Activated T-cell treated with anti-CD3 and anti-CD28 coated beads for 1 hour (primary cell): Measurements from ENCODE around the gene JOSD2.

Experiments
- DNase-seq: peaks from one replicate; pipeline ENCODE4 v3.0.0-alpha.2; 2020; ENCODE audit warnings: low read depth

Gene JOSD2, protein sequence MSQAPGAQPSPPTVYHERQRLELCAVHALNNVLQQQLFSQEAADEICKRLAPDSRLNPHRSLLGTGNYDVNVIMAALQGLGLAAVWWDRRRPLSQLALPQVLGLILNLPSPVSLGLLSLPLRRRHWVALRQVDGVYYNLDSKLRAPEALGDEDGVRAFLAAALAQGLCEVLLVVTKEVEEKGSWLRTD

DNA sequence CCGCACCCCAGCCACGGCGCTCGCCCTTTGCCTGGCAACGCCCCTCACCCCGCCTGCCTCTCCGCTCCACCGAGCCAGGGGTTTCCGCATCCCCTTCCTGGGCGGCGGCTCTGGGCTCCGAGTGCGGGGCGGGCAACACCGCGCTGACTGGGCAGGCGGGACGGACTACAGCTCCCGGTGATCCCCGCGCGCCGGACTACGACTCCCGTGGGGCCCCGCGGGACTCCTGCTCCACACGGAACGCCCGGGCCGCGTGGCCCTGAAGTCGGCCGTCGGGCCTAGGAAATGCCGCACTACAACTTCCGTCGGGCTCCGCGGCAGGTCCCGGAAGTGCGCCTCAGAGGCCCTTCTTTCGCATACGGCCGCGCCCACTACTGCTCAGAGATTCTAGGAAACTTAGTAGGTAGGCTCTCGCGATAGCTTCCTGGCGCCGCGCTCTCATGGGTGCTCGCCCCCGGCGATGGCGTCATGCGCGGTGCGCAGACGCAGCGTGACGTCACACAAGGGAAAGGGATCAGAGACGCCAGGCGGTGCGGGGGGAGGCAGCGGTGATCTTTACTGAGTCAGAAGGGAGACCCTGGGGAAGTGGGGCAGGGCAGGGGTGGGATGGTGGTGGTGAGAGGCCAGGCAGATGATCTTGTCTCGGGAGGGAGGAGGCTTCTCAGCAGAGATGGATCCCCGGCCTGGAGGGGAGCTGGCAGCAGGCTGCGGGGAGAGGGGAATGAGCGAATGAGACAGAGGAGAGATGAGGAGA lies at the start of gene JOSD2:
Gene JOSD2, minus strand, starts transcription at position 123 of the 754 bp plus-strand sequence. CDS start 760 bp downstream, outside the sequence.
- DNase-seq = peak; percentile 91

- no peak for DNase-seq
These were observed 48.6 kb upstream of the JOSD2 start for GRCh38 chr19:50559636-50560035.

DNA sequence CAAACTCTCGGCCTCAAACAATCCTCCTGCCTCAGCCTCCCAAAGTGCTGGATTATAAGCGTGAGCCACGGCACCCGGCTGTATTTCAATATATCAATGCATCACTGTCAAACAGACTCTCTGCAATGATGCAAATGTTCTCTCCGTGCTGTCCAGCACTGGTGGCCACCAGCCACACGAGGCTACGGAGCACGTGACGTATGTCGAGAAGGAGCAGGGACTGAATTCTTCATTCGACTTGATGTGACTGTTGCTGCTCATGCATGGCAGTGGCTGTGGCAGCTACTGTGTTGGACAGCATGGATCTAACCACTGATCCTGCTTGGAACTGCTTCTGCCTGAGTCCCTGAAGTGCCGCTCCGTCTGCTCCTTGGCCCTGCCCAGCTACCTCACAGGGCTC lies 47.5 kb upstream of the JOSD2 start:
- no peak for DNase-seq

DNA sequence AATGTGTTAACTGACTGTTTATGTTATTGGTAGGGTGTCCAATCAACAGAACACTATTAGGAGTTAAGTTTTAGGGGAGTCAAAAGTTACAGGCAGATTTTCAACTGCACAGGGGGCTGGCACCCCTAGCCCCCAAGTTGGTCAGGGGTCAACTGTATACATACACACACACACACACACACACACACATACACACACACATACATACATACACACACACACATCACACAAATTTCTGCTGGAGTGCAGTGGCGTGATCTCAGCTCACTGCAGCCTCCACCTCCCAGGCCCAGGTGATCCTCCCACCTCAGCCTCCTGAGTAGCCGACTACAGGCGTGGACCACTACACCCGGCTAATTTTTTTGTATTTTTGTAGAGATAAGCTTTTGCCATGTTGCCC lies 47.0 kb upstream of the JOSD2 start:
- no peak for DNase-seq

DNA sequence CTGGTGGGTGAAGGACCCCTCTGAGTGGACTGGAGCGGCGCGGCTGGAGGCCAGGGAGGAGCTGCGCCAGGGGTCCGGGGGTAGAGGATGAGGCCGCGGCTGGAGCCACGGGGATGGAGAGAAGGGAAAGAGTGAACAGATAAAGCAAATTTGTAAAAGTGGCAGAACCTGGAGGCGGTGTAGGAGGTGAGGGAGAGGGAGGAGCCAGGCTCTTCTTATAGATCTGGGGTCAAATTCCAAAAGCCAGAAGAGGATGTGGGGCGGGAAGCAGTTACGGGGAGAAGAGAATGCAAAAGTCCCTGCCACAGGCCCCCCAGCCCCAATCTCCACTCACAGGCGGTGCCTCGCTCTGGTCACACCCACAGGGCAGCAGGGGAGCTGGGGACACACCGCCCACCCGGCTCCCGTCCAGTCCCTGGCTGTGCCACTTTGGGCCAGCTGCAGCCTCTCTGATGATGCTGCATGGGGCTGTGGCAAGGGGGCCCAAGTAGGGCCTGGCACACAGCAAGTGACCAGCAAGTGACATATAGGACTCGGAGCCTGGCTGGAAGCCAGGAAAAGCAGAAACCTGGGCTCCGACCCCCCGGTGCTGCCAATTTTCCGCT lies 46.1 kb upstream of the JOSD2 start:
- no peak for DNase-seq

DNA sequence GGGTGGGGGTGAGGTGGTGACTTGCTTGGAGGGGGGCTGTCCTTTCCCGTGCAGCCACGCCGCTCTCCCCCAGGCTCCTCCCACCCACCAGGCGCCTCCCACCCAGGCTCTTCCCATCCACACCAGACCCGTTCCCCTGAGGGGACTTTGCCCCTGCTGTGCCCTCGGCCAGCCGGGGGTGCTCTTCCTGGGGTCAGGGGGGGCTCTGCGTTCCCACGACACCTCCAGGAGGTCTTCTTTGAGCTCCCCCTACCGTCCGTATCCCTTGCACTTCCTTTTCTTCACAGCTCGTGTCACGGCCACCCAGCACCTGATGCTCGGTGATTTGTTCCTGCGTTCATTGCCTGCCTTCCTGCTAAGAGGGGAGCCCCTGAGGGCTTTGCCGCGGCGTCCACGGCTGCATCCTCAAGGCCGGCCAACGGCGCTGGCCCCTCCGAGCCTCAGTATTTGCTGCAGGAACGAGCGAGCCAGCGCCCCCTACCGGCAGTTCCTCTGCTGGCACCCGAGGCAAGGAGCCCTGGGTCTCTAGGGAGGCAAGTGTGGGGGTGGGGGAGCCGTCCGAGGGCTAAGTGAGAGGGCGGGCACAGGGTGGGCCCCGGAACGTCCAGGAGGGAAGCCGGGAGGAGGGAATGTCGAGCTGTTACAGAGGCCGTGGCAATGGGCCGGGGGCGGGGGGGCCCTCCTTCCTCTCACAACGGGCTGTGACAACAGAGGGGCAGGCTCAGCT lies 45.5 kb upstream of the JOSD2 start:
- DNase-seq = peak; percentile 71

DNA sequence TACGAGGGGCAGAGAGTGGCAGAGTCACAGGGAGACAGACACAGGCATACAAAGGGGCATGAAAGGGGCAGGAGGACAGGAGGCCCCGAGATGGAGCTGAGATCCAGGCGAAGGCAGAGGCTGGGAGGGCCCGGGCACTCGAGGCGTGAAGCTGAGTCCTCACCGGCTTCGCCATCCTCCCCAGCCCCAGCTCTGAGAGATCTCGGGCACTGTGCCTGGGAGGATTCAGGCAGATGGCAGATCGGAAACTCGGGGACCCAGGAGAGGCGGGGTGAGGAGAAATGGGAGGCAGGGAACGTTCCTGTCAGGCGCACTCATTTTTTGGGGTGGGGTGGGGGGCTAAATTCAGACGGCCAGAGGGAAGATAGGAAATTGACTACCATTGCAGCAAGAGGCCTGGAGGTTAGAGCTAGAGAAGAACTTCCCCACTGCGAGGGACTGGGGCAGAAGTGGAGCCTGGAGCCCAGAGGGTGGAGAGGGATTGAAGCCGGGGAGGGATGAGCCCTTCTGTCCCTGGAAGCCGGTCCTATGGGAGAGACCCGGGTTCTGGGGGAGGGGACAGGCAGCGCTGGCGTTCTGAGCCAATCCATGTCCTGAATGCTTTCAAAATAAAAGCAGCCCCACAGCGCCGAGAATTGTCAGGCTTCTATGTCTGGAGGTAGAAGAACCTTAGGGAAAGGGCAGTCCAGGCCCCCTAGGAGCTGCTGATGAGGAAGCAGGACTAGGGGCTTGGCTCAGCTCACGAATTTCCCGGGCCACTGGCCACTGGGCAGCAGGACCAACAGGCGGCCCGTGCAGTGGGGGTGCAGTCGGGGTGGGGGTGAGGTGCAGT lies 44.7 kb upstream of the JOSD2 start:
- no peak for DNase-seq

DNA sequence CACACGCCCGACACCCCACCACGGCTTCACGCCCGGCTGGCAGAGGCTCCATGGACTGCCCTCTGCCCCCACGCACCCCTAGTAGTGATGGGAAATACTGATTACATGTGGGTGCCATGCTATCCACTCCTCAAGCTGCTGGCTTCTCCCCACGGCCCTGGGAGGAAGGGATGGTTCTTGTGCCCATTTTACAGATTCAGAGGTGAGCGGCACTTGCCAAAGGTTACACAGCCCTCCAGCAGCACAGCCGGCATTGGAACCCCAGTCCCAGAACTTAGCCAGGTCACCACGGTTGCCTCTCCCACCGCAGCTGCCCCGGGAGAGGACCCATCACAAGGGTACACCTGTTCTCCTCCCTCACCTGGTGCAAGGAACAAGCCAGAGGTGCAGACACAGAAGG lies 44.0 kb upstream of the JOSD2 start:
- no peak for DNase-seq

DNA sequence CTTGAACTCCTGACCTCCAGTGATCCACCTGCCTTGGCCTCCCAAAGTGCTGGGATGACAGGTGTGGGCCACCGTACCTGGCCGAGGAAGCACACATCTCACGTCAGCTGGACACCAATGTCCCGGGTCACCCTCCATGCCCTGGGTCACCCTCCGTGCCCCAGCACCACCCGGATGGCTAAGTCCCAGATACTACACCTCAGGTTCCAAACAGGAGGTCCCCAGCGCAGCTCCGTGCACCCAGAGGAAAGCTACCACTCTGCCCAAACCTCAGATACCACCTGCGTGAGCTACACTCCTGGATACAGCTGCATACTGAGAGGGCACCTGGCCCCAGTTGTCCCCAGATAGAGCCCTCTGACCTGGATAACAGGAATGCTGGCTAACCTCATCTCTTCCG lies 43.2 kb upstream of the JOSD2 start:
- no peak for DNase-seq

- no peak for DNase-seq
These were observed 42.2 kb upstream of the JOSD2 start for GRCh38 chr19:50553134-50553703.

GRCh38 chr19:50552540-50552939 lies 41.5 kb upstream of the JOSD2 start:
- DNase-seq = no peak

- DNase-seq = no peak
These were observed 40.8 kb upstream of the JOSD2 start for GRCh38 chr19:50551715-50552187.

DNA sequence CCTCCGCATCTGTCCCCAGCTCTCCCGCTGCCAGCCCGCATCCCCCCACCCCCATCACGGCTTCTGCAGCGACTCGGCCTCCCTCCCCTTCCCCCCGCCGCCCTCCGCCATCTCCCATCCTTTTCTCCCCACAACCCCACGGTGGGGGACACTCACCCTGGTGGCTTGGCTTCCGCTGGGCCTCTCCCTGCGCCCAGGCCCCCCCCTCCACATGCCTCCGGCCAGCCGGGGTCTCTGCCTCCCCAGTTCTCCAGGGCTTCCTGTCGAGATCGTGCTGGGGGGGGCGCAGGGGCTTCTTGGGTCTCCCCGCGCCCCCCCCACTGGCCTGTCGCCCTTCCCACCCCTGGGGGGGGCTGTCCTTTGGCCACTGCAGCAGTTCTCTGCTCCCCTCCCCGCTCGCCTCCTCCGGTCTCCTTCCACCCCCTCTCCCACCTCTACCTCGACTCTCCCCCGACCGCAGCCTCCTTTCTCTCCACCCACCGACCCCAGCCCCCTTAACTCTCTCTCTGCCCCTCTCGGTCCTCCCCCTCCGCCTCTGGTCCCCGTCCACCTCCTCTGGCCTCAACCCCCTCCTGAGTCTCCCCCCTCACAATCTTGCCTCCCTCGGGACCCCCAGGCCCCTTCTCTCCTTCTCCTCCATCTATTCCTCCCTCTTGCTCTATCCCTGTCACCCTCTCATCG lies 40.2 kb upstream of the JOSD2 start:
- DNase-seq = no peak

DNA sequence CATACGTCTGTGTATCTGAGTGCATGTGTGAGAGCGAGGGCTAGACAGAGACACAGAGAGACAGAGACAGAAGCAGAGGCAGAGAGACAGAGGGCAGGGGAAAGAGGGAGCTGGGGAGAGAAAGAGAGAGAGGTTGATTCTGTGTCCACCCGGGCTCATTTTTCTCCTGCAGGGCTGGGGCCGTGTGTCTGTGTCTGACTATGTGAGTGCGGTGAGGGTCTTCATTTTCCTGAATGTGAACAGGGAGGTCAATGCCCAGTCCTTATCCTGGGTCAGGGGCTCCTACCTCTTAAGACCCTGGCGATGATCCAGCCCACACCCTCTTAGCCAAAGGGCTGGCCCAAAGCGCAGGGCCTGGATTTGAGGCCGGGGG lies 39.6 kb upstream of the JOSD2 start:
- DNase-seq = no peak

- no peak for DNase-seq
These were observed 39.1 kb upstream of the JOSD2 start for GRCh38 chr19:50549927-50550593.

DNA sequence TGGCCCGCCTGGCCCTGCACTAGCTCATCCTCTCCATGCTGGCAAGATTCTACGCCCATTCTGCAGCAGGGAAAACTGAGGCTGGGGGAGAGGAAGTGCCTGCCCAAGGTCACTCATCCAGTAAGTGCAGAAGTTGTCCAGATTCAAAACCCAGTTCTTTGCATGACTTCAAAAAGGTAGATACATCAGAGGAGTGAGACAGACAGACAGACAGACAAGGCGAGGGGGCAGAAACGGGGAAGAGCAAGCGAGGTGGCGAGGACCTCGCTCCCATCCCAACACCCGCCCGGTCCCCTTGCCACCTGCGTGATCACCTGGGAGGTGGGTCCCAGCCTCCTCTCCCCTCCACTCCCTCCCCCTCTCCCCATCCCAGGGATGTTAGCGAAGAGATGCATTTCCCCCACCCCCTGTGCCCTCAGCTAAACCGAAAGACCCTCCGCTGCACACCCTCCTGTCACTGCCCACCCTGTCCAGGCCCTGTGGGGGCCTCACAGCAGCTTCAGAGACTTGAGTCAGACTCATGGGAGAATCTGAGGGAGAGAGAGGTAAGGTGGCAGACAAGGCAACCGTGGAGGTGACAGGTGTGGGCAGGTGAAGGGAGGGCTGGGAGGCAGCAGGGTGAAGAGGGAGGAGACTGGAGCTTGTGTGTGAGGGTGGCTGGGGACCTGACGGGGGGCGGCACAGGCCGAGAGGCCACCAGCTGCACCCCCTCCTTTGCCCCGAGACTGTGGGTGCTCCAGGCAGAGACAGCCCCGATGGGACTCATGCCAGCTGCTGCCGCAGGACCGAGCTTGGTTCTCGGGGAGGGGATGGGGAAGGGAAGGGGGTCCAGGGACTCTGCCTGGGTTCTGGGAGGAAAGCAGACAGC lies 38.3 kb upstream of the JOSD2 start:
- DNase-seq = no peak

DNA sequence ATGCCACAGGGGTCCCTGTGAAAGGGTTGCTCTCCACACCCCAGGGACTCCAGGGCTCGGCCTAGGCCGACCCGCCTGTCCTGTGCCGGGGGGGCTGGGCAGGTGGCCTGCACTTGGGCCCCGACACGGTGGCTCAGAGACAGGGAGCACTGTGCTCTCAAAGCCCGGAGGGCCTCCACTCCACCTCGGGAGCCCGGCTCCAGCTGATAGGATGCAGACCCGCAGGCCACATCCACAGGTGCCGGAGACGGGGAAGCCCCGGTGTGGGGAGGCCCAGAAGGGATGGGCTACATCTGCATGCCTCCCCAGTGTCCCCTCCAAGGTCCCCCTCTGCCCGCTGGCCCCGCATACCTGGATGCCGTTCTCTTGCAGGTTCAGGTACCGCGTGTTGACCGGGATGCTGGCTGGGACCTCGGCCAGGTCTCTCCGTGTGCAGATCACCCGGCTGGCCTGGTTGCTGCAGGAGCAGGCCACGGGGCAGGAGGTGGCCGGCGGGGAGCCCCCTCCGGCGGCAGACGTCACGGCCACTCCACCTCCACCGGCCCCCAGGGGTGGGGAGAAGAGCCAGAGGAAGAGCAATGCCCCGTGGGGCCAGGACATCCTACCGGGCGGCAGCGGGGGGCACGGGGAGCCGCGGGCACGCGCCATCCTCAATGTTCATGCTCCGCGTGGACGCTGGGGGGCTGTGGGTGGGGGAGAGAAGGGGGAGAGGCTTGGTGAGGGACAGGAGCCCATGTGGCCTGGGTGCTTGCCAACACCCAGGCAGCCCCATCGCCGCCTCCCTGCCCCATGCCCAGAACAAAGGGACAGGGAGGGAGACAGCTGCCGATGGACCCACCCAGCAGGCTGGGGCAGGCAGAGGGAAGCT lies 37.4 kb upstream of the JOSD2 start:
- DNase-seq = no peak
